ENCODE data around the gene SET. TPM values are rescaled to one million over a fixed set of nuclear protein-coding genes. Genes with fewer than 3 reads are reported as not detected.

SET gene
- total RNA-seq, 1 experiment from 2014 or later = 422 TPM

DNA sequence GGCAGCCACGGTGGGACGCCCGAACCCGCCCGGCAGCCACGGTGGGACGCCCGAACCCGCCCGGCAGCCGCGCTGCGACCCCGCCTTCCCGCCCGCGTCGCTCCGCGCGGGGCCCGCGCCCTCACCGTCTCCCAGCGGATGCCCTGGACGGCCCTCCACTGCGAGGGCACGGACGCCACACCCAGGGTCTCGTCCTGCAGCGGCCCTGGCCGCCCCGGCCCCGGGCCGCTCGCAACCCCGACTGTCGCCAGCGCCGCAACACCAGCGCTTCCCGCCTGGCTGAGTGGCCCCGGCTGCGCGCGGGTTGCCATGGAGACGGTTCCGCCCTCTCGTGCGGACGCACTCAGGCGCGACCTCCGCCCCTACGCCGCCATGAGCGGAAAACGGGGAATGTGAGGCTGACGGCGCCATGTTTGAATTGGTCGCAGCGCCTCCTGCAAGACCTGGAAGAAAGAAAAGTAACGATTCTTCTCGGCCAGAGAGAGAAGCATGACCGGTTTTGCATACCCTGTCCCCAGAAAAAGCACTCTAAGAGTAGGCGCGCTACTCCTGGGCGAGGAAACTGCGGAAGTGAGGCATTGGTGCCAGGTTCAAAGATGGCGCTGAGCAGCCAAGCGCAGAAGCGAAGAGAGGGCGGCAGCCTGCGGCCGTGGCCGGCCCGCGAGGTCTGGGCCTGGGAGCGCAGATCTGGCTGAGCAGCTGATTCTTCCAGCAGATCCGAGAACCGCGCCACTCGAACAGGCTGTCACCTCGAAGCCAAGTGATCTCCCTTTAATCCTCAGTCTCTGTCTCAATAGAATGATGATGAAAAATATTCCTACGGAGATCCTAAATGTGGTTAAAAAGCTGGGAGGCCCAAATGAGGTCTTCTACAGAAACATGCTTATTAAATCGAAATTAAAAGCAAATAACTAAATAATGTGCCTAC is 32.3 kb upstream of the SET start, which contains the start of gene DYNC2I2:
TSS of gene DYNC2I2 (minus strand) at position 432 of the 928 bp plus-strand sequence. CDS start at position 311, 121 bp downstream.
- Histone ChIP-seq H3K4me1 (ENCODE audit: control insufficient read depth, insufficient read depth, low read length) (peaks cover 3% of the 10 kb centered on the region; the same call in 1 of the 2 replicates), H3K27me3 (ENCODE audit: control insufficient read depth, insufficient read depth, low read length) (no peaks in the 10 kb centered on the region), H3K9me3 (ENCODE audit: control insufficient read depth, insufficient read depth, low read depth, low read length) (no peaks in the 10 kb centered on the region), H3K27ac (ENCODE audit: low read length) (peak within 1 kb of the TSS; percentile 97), H3K4me3 (ENCODE audit: low read depth in 2 of 2, low read length in 2 of 2) (peak within 1 kb of the TSS; percentile 64 to 68), H3K36me3 (ENCODE audit: control insufficient read depth, insufficient read depth, low read length) (no peaks in the 10 kb centered on the region; the same call in 1 of the 2 replicates)
- in situ Hi-C loops (cut with HindIII; ENCODE audit: low pct_unique_long_range_greater_than_20kb, low sequenced_read_pairs) = no loop called here
- intact Hi-C loops (cut with micrococcal nuclease; ENCODE audit: unreplicated experiment) = no loop called here
- BruUV-seq (replicated peaks) = no TSS peak
- DNase-seq (ENCODE audit: low read depth, low spot score) (peak; percentile 56), ATAC-seq (peak; percentile 97)
- CTCF ChIA-PET = no interaction called here
- POLR2A ChIA-PET = no interaction called here
- peak; percentile 81; the same call in 1 of the 2 replicates for TF ChIP-seq SIN3A (IDR thresholded peaks at IDR 0.05; ENCODE audit: borderline replicate concordance, insufficient read depth, low read depth, low read length)
- peak; percentile 54; the same call in 1 of the 2 replicates for TF ChIP-seq POLR2AphosphoS5 (IDR thresholded peaks at IDR 0.05; ENCODE audit: low read depth, low read length)
- no peak for TF ChIP-seq REST (IDR thresholded peaks at IDR 0.05; ENCODE audit: insufficient read depth in 1 of 2, low read depth in 2 of 2, low read length in 1 of 2)

GRCh38 chr9:128657344-128657704 is 31.7 kb upstream of the SET start:
- ChIA-PET POLR2A (no interaction called here), CTCF (no interaction called here)
- H3K4me1 ChIP-seq (ENCODE audit: control insufficient read depth, insufficient read depth, low read length) = peaks cover 3% of the 10 kb centered on the region; the same call in 1 of the 2 replicates
- ATAC-seq (no peak), DNase-seq (ENCODE audit: low read depth, low spot score) (no peak)
- no peaks in the 10 kb centered on the region; the same call in 1 of the 2 replicates for H3K36me3 ChIP-seq (ENCODE audit: control insufficient read depth, insufficient read depth, low read length)
- in situ Hi-C loops (cut with HindIII; ENCODE audit: low pct_unique_long_range_greater_than_20kb, low sequenced_read_pairs) (no loop called here), intact Hi-C loops (cut with micrococcal nuclease; ENCODE audit: unreplicated experiment) (no loop called here)
- H3K9me3 ChIP-seq (ENCODE audit: control insufficient read depth, insufficient read depth, low read depth, low read length) = no peaks in the 10 kb centered on the region
- no TSS peak for BruUV-seq (replicated peaks)
- TF ChIP-seq CTCF (IDR thresholded peaks at IDR 0.05) = no peak
- no peak for TF ChIP-seq SIN3A (IDR thresholded peaks at IDR 0.05; ENCODE audit: borderline replicate concordance, insufficient read depth, low read depth, low read length)
- TF ChIP-seq TCF7L2 (IDR thresholded peaks at IDR 0.05; ENCODE audit: low read depth, low read length) = no peak
- no peak for TF ChIP-seq POLR2AphosphoS5 (IDR thresholded peaks at IDR 0.05; ENCODE audit: low read depth, low read length)
- no peak for TF ChIP-seq REST (IDR thresholded peaks at IDR 0.05; ENCODE audit: insufficient read depth in 1 of 2, low read depth in 2 of 2, low read length in 1 of 2)
- no peaks in the 10 kb centered on the region for H3K27me3 ChIP-seq (ENCODE audit: control insufficient read depth, insufficient read depth, low read length)
- H3K27ac ChIP-seq (ENCODE audit: low read length) = peak overlapping the region; percentile 97
- peak overlapping the region in 1 of 2 experiments; percentile 64; a peak in 2 of 4 replicates for H3K4me3 ChIP-seq (ENCODE audit: low read depth in 2 of 2, low read length in 2 of 2)
